Measurements from ENCODE around the gene EPHA4.

DNA sequence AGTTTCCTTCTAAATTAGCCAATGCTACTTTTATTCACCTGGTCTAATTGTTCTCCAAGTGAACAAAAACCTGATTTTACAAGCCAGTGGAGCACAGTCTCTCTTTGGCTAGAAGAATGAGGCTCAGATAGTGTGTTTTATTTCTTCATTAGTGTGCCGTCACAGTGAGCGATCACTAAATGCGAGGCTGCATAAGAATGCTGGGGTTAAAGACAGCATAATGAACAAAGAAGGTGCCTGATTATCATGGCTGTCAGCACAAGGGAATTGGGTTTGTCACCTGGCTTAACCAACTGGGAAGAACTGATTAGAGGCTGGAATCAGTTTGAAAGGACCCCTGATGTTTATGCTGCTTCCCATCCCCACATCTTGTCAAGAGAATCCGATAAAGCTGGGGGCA lies 76.4 kb downstream of the EPHA4 start:
- TF ChIP-seq, protein P1, sequence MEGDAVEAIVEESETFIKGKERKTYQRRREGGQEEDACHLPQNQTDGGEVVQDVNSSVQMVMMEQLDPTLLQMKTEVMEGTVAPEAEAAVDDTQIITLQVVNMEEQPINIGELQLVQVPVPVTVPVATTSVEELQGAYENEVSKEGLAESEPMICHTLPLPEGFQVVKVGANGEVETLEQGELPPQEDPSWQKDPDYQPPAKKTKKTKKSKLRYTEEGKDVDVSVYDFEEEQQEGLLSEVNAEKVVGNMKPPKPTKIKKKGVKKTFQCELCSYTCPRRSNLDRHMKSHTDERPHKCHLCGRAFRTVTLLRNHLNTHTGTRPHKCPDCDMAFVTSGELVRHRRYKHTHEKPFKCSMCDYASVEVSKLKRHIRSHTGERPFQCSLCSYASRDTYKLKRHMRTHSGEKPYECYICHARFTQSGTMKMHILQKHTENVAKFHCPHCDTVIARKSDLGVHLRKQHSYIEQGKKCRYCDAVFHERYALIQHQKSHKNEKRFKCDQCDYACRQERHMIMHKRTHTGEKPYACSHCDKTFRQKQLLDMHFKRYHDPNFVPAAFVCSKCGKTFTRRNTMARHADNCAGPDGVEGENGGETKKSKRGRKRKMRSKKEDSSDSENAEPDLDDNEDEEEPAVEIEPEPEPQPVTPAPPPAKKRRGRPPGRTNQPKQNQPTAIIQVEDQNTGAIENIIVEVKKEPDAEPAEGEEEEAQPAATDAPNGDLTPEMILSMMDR (IDR thresholded peaks at IDR 0.05) = no peak
- no peak for TF ChIP-seq EZH2 (IDR thresholded peaks at IDR 0.05; ENCODE audit: borderline replicate concordance, insufficient read depth, low read depth, low read length, poor library complexity, severe bottlenecking)
